CD14-positive monocyte (primary cell): Measurements from ENCODE around the gene EIF5A2. TPM values are rescaled to one million over a fixed set of nuclear protein-coding genes. Genes with fewer than 3 reads are reported as not detected.

Experiments used
- DNase-seq, 3 donors: peaks; one replicate each; pipeline ENCODE4 v3.0.0-alpha.2; 2011 to 2022
- H2AFZ ChIP-seq: 2 replicates; pipeline ENCODE4 v1.6.0; 2012; ENCODE audit warnings: mild to moderate bottlenecking, low read depth, low read length, inconsistent platforms; ENCODE audit not compliant: insufficient read depth, poor library complexity, severe bottlenecking
- H3K27ac ChIP-seq, 2 donors: 1 replicate in 1 of 2; 2 replicates in 1 of 2; pipeline ENCODE4 v1.5.1; 2012 to 2013; ENCODE audit warnings: low read length in 2 of 2, control low read depth in 1 of 2, inconsistent platforms in 1 of 2, low read depth in 1 of 2, mild to moderate bottlenecking in 1 of 2
- H3K27me3 ChIP-seq, 2 donors: one replicate each; pipeline versions ENCODE4 v1.6.0 to v1.6.1; 2011 to 2013; ENCODE audit warnings: low read length in 2 of 2; ENCODE audit not compliant: control insufficient read depth in 2 of 2, insufficient read depth in 2 of 2
- H3K36me3 ChIP-seq, 2 donors: replicated peaks in 1 of 2; 1 replicate in 1 of 2; 2 replicates in 1 of 2; pipeline versions ENCODE4 v1.5.1 to v1.6.1; 2012 to 2013; ENCODE audit warnings: low read length in 2 of 2, control low read depth in 1 of 2, inconsistent platforms in 1 of 2, mild to moderate bottlenecking in 1 of 2; ENCODE audit not compliant: insufficient read depth in 2 of 2, control insufficient read depth in 1 of 2
- H3K4me1 ChIP-seq, 2 donors: 1 replicate in 1 of 2; 2 replicates in 1 of 2; pipeline versions ENCODE4 v1.5.1 to v1.6.1; 2012 to 2013; ENCODE audit warnings: low read length in 2 of 2, control low read depth in 1 of 2, inconsistent platforms in 1 of 2, mild to moderate bottlenecking in 1 of 2, moderate library complexity in 1 of 2; ENCODE audit not compliant: insufficient read depth in 2 of 2, control insufficient read depth in 1 of 2
- H3K4me2 ChIP-seq: replicated peaks from 2 replicates; pipeline ENCODE3; 2012; ENCODE audit warnings: low read length, moderate library complexity, mild to moderate bottlenecking; ENCODE audit not compliant: poor library complexity, severe bottlenecking; ENCODE audit errors: extremely low read depth
- H3K4me3 ChIP-seq, 3 experiments: fragments of 200-600 bp in 1 of 3; sonication (generic) in 1 of 3; replicated peaks in 1 of 3; 1 replicate in 2 of 3; 2 replicates in 1 of 3; pipeline ENCODE4 v1.5.1; 2011 to 2013; ENCODE audit warnings: low read length in 3 of 3, mild to moderate bottlenecking in 3 of 3, control low read depth in 2 of 3, low read depth in 2 of 3, inconsistent platforms in 1 of 3, moderate library complexity in 1 of 3
- H3K79me2 ChIP-seq: 2 replicates; pipeline ENCODE4 v1.6.0; 2012; ENCODE audit warnings: mild to moderate bottlenecking, control low read depth, inconsistent platforms, low read length, moderate library complexity; ENCODE audit not compliant: insufficient read depth
- H3K9ac ChIP-seq: 2 replicates; pipeline ENCODE4 v1.6.0; 2017; ENCODE audit warnings: low read length, mild to moderate bottlenecking; ENCODE audit not compliant: insufficient read depth, poor library complexity, severe bottlenecking
- H3K9me3 ChIP-seq, 2 donors: replicated peaks in 1 of 2; 1 replicate in 1 of 2; 2 replicates in 1 of 2; pipeline versions ENCODE4 v1.5.1 to v1.6.1; 2012 to 2013; ENCODE audit warnings: low read length in 2 of 2, control low read depth in 1 of 2; ENCODE audit not compliant: control insufficient read depth in 1 of 2, insufficient read depth in 1 of 2
- H4K20me1 ChIP-seq: 2 replicates; pipeline ENCODE4 v1.6.0; 2012; ENCODE audit warnings: mild to moderate bottlenecking, low read length, control low read depth, moderate library complexity; ENCODE audit not compliant: insufficient read depth
- H3K27ac Mint-ChIP-seq, 7 donors: one replicate each; pipeline ENCODE4 v1.8.0; 2020; ENCODE audit warnings: mild to moderate bottlenecking in 7 of 7, mixed read lengths in 7 of 7, moderate library complexity in 6 of 7, inconsistent platforms in 2 of 7
- H3K27me3 Mint-ChIP-seq, 3 donors: one replicate each; pipeline ENCODE4 v1.8.0; 2021 to 2022; ENCODE audit warnings: low read depth in 3 of 3, mild to moderate bottlenecking in 3 of 3, mixed read lengths in 3 of 3, moderate library complexity in 3 of 3, inconsistent platforms in 1 of 3
- H3K36me3 Mint-ChIP-seq, 2 donors: one replicate each; pipeline ENCODE4 v1.8.0; 2020; ENCODE audit warnings: mixed read lengths in 2 of 2, inconsistent platforms in 1 of 2, mild to moderate bottlenecking in 1 of 2
- H3K4me1 Mint-ChIP-seq: one replicate; pipeline ENCODE4 v1.8.0; 2020; ENCODE audit warnings: mild to moderate bottlenecking, mixed read lengths
- H3K4me3 Mint-ChIP-seq, 2 donors: one replicate each; pipeline ENCODE4 v1.8.0; 2020; ENCODE audit warnings: mild to moderate bottlenecking in 2 of 2, mixed read lengths in 2 of 2, moderate library complexity in 1 of 2
- H3K9me3 Mint-ChIP-seq, 7 donors: one replicate each; pipeline ENCODE4 v1.8.0; 2020 to 2022; ENCODE audit warnings: mixed read lengths in 7 of 7, mild to moderate bottlenecking in 6 of 7, moderate library complexity in 6 of 7, inconsistent platforms in 2 of 7
- CTCF ChIP-seq: fragments of 200-600 bp; IDR thresholded peaks from one replicate; pipeline ENCODE4 v1.8.0; 2022; ENCODE audit warnings: antibody characterized with exemption, mild to moderate bottlenecking
- WGBS: methylation state at CpG from one replicate; pipeline ENCODE4 v1.1.5; 2013; ENCODE audit warnings: missing lambda C conversion rate; ENCODE audit not compliant: insufficient coverage; 5-methylcytosine and 5-hydroxymethylcytosine counted together
- intact Hi-C, 2 donors: fragments of 100-400 bp; cut with micrococcal nuclease; formaldehyde crosslinking; loops; one replicate each; pipeline versions ENCODE4 v1.15.0 to v1.15.1; 2023
- polyA plus RNA-seq, 3 donors: library from polyadenylated mRNA; depleted of rRNA in 1 of 3; unstranded in 2 of 3; stranded (reverse) in 1 of 3; fragments of 300-500 nt in 2 of 3; fragments of >200 nt in 1 of 3; fragmentation: Illumina TruSeq in 2 of 3; gene quantifications; 1 replicate in 2 of 3; 2 replicates in 1 of 3; pipeline ENCODE4 v1.2.3, GENCODE V29; 2012 to 2021

Gene EIF5A2
- polyA plus RNA-seq, 3 donors = 0.49 to 5.4 (median 1.4) TPM

GRCh38 chr3:170953736-170954135, 45.3 kb upstream of the EIF5A2 start:
- H3K9me3 ChIP-seq = no peaks in the 10 kb centered on the region
- no peak for TF ChIP-seq CTCF
- no peaks in the 10 kb centered on the region for H3K27me3 ChIP-seq
- H4K20me1 ChIP-seq = no peaks in the 10 kb centered on the region
- Mint-ChIP-seq H3K27me3 (peaks cover 1 to 4% (median 2%) of the 10 kb centered on the region in 3 donors), H3K9me3 (peaks cover 0 to 2% (median 0%) of the 10 kb centered on the region in 7 donors), H3K36me3 (no peaks in the 10 kb centered on the region), H3K27ac (no peak overlapping the region), H3K4me1 (no peaks in the 10 kb centered on the region), H3K4me3 (no peak overlapping the region)
- no peak overlapping the region for H3K4me2 ChIP-seq
- intact Hi-C loops = no loop called here
- H3K4me3 ChIP-seq = no peak overlapping the region
- H3K4me1 ChIP-seq = no peaks in the 10 kb centered on the region
- H3K79me2 ChIP-seq = no peaks in the 10 kb centered on the region
- H3K36me3 ChIP-seq = no peaks in the 10 kb centered on the region
- H3K27ac ChIP-seq = no peak overlapping the region
- no peak for DNase-seq
- H3K9ac ChIP-seq = no peak overlapping the region
- H2AFZ ChIP-seq = no peak overlapping the region
- no CpG with 5 or more reads among the region's 12 CpGs for WGBS

GRCh38 chr3:170953229-170953628, 44.8 kb upstream of the EIF5A2 start:
- Mint-ChIP-seq H3K27ac (no peak overlapping the region), H3K4me3 (no peak overlapping the region), H3K36me3 (no peaks in the 10 kb centered on the region), H3K4me1 (no peaks in the 10 kb centered on the region), H3K27me3 (peaks cover 1 to 4% (median 2%) of the 10 kb centered on the region in 3 donors), H3K9me3 (peaks cover 0 to 3% (median 0%) of the 10 kb centered on the region in 7 donors)
- Histone ChIP-seq H3K27me3 (no peaks in the 10 kb centered on the region), H3K4me3 (no peak overlapping the region), H4K20me1 (no peaks in the 10 kb centered on the region), H2AFZ (no peak overlapping the region), H3K4me2 (no peak overlapping the region), H3K9ac (no peak overlapping the region), H3K79me2 (no peaks in the 10 kb centered on the region), H3K9me3 (no peaks in the 10 kb centered on the region), H3K4me1 (no peaks in the 10 kb centered on the region), H3K27ac (no peak overlapping the region), H3K36me3 (no peaks in the 10 kb centered on the region)
- intact Hi-C loops = no loop called here
- no peak for DNase-seq
- 94% methylated on average over 13 of the region's 13 CpGs for WGBS
- TF ChIP-seq CTCF = no peak
